ENCODE data around the gene TOP3B.

GRCh38 chr22:21948824-21949568 is 33.6 kb downstream of the TOP3B start:
- TF ChIP-seq POLR2A (IDR thresholded peaks at IDR 0.05) (no peak), CTCF (IDR thresholded peaks at IDR 0.05 in 4 of 5, conservative IDR thresholded peaks at IDR 0.05 in 1 of 5) (no peak)

Measured in gastrocnemius medialis (tissue), 4 donors.